ENCODE results near the gene CYP2B6.
"Not testable (repeated sequence)": the region's sequence is repeated elsewhere in the genome, so short reads cannot be mapped to it uniquely, and the experiment has no call there.

CYP2B6 gene

GRCh38 chr19:41039806-41040205, 48.7 kb downstream of the CYP2B6 start:
- DNase-seq = no peak

- DNase-seq = not testable (repeated sequence)
Measured at GRCh38 chr19:41045095-41045494, 54.0 kb downstream of the CYP2B6 start.

- no peak for DNase-seq
Measured at GRCh38 chr19:41050426-41050825, 59.3 kb downstream of the CYP2B6 start.

- not testable (repeated sequence) for DNase-seq
Measured at GRCh38 chr19:41052162-41052561, 61.1 kb downstream of the CYP2B6 start.

- not testable (repeated sequence) for DNase-seq
Measured at GRCh38 chr19:41053331-41053730, 62.2 kb downstream of the CYP2B6 start.

GRCh38 chr19:41064974-41065569, 74.0 kb downstream of the CYP2B6 start:
- no peak for DNase-seq

Measured in right forelimb (tissue), 1 donor.